GM18951 (cell line): ENCODE measurements around the gene NEUROD2.
"Not testable (repeated sequence)": the region's sequence is repeated elsewhere in the genome, so short reads cannot be mapped to it uniquely, and the experiment has no call there.

ENCODE experiments used
- POLR2A ChIP-seq: IDR thresholded peaks from 4 replicates; pipeline ENCODE4 v1.6.1; 2011; ENCODE audit warnings: mild to moderate bottlenecking; ENCODE audit not compliant: insufficient read length, insufficient read depth; ENCODE audit errors: extremely low read depth
- in situ Hi-C: fragments of 300-500 bp; cut with MboI; formaldehyde crosslinking; loops from one replicate; pipeline ENCODE4 v1.12.0; 2022; ENCODE audit warnings: low sequenced_read_pairs, mixed read lengths, inconsistent platforms; ENCODE audit not compliant: unreplicated experiment

NEUROD2 gene

DNA sequence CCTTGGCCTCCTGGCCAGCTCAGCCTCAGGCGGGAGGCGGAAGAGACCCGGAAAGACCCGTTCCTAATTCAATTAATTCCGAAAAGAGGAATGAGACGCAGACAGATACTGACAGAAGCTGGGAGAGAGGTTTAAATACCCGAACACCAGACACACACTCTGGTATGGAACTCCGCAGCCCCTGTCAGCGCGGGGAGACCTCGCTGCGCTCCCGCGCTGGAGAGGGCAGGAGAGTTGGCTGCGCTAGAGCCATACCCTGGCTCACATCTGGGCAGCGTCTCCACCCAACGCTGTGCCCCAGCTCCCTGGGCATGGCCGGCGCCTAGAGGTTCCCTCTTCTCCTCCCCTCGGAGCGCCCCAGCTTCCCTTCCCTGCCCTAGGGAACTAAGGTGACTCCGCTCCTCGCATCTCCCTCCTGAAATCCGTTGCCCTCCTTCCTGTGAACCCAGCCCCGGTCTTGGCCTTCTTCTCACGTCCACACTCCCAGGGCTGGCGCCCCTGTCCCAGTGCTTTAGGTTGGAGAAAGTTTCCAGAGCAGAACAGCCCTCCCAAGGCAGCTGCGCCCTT, 8.0 kb downstream of the NEUROD2 start:
- in situ Hi-C loops, result no loop called here
- no peak for TF ChIP-seq POLR2A

- in situ Hi-C loops, result no loop called here
Observed at GRCh38 chr17:39599004-39599664, 8.6 kb downstream of the NEUROD2 start.

GRCh38 chr17:39598630-39599003, 9.1 kb downstream of the NEUROD2 start:
- in situ Hi-C loops, result no loop called here

More at GRCh38 chr17:39599004-39599664, 8.6 kb downstream of the NEUROD2 start:
- TF ChIP-seq POLR2A, result no peak

GRCh38 chr17:39598047-39598481, 9.7 kb downstream of the NEUROD2 start:
- in situ Hi-C loops, result no loop called here
- TF ChIP-seq POLR2A, result no peak

More at GRCh38 chr17:39598630-39599003, 9.1 kb downstream of the NEUROD2 start:
- no peak for TF ChIP-seq POLR2A

GRCh38 chr17:39597372-39598046, 10.2 kb downstream of the NEUROD2 start:
- in situ Hi-C loops, result no loop called here
- no peak for TF ChIP-seq POLR2A

- in situ Hi-C loops, result no loop called here
- TF ChIP-seq POLR2A, result no peak
Observed at GRCh38 chr17:39596543-39597267, 11.0 kb downstream of the NEUROD2 start.

- in situ Hi-C loops, result no loop called here
- no peak for TF ChIP-seq POLR2A
Observed at GRCh38 chr17:39595928-39596510, 11.7 kb downstream of the NEUROD2 start.

DNA sequence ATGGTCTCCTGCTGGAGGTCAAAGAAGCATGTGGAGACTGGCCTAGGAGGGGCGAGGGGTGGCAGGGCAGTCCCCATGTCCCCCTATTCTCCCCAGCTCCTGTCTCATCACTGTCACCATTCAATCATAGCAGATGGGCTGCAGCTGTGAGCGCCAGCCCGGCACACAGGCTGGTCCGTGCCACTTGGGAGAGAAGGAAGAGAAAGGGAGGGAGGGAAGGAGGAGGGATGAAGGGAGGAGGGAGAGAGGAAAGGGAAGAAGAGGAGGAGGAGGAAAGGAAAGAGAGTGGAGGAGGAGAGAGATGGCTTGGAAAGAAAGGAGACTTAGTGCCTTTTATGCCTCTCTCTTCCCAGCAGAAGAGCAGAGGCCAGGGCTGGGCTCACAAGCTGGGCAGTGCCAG, 12.4 kb downstream of the NEUROD2 start:
- in situ Hi-C loops, result no loop called here
- TF ChIP-seq POLR2A, result no peak

GRCh38 chr17:39593371-39593770, 14.3 kb downstream of the NEUROD2 start:
- in situ Hi-C loops, result no loop called here
- TF ChIP-seq POLR2A, result no peak

GRCh38 chr17:39591958-39592954, 15.5 kb downstream of the NEUROD2 start:
- TF ChIP-seq POLR2A, result no peak
- in situ Hi-C loops, result no loop called here

DNA sequence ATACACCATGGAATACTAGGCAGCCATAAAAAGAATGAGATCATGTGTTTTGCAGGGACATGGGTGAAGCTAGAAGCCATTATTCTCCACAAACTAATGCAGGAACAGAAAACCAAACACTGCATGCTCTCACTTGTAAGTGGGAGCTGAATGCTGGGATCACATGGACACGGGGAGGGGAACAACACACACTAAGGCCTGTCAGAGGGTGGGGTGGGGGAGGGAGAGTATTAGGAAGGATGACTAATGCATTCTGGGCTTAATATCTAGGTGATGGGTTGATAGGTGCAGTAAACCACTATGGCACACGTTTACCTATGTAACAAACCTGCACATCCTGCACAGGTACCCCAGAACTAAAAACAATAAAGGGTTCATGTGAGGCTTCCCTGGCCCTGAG, 17.5 kb downstream of the NEUROD2 start:
- in situ Hi-C loops, result not testable (repeated sequence)

- in situ Hi-C loops, result no loop called here
- no peak for TF ChIP-seq POLR2A
Observed at GRCh38 chr17:39582658-39583057, 25.1 kb downstream of the NEUROD2 start.
